ENCODE measurements around the gene TMPRSS13.
"Not testable (repeated sequence)": the region's sequence is repeated elsewhere in the genome, so short reads cannot be mapped to it uniquely, and the experiment has no call there.

The TMPRSS13 gene

DNA sequence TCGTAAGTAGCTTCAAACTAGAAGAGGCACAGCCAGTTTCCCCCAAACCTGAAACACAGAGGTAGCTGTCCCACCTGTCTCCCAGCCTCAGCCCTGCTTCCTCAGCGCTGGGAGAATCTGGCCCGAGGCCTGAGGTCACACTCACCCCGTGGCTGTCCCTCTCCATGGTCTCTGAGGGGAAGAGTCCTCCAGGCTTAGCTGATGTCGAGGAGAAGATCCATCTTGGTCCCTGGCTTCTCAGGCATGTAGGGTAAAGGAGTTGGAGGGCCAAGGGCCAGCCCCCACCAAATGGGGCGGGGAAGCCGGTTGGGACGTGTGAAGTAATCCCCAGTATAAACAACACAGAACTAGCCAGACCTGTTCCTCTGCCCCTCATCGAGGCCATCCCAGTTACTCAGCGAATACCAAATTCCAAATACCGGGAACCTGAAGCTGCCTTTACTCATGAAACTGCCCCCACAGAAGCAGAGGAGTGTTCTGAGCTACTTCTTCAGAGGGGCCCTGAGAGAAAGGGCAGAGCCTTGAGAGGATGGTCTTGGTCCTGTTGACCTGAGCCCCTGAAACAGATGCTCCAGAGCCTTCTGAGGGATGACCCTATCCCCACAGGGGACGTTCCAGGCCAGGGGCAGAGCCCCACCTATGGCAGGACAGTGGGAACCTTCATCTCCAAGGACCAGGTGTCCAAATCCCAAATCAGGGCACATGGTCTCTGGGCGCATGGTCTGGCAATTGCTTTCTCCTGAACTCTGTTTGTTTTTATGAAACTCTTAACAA is at the start of gene TMPRSS13:
TMPRSS13 (minus strand) TSS at position 261 of the 774 bp plus-strand sequence; CDS start at position 166, 95 bp downstream.
- no peak for ATAC-seq
- TF ChIP-seq BACH2 (CRISPR knock-in tag; IDR thresholded peaks at IDR 0.05; ENCODE audit: borderline replicate concordance) (no peak), ZFP3 (CRISPR knock-in tag; IDR thresholded peaks at IDR 0.05) (no peak)

DNA sequence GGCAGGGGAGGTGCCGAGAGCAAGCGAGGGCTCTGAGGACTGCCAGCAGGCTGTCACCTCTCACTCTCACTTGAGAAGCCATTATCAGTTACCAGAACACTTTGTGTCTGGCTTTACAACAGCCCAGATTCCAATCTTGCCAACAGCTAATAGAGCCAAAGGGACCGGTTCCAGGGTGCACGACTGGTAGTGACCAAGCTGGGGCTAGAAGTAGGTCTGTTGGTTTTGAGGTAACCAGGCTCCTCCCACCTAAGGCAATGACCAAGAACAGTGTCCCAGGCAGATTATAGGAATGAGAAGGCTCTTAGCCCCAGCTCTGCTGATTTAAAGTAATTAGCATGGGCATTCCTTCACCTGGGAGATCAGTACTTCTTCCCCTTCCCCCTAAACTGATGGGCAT is 49.8 kb upstream of the TMPRSS13 start:
- TF ChIP-seq PATZ1 (CRISPR knock-in tag; IDR thresholded peaks at IDR 0.05; ENCODE audit: borderline replicate concordance) (no peak), ESRRG (CRISPR knock-in tag; IDR thresholded peaks at IDR 0.05) (no peak), ZNF8 (CRISPR knock-in tag; IDR thresholded peaks at IDR 0.05) (no peak)
- no peak for ATAC-seq

DNA sequence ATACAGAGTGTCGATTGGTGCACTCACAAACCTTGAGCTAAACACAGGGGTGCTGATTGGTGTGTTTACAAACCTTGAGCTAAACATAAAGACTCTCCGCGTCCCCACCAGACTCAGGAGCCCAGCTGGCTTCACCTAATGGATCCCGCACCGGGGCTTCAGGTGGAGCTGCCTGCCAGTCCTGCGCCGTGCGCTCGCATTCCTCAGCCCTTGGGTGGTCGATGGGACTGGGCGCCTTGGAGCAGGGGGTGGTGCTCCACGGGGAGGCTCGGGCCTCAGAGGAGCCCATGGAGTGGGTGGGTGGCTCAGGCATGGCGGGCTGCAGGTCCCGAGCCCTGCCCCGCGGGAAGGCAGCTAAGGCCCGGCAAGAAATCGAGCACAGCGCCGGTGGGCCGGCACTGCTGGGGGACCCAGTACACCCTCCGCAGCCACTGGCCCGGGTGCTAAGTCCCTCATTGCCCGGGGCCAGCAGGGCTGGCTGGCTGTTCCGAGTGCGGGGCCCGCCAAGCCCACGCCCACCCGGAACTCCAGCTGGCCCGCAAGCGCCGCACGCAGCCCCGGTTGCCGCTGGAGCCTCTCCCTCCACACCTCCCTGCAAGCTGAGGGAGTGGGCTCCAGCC is 49.2 kb upstream of the TMPRSS13 start:
- ATAC-seq: not testable (repeated sequence)

GRCh38 chr11:117977612-117978264 is 48.5 kb upstream of the TMPRSS13 start:
- not testable (repeated sequence) for ATAC-seq

- TF ChIP-seq BACH2 (CRISPR knock-in tag; IDR thresholded peaks at IDR 0.05; ENCODE audit: borderline replicate concordance): no peak
- no peak for TF ChIP-seq ZC3H10 (CRISPR knock-in tag; IDR thresholded peaks at IDR 0.05)
- TF ChIP-seq SNAI2 (CRISPR knock-in tag; IDR thresholded peaks at IDR 0.05): no peak
- no peak for TF ChIP-seq PATZ1 (CRISPR knock-in tag; IDR thresholded peaks at IDR 0.05; ENCODE audit: borderline replicate concordance)
- no peak for TF ChIP-seq GLIS3 (CRISPR knock-in tag; IDR thresholded peaks at IDR 0.05)
- TF ChIP-seq, protein P1, sequence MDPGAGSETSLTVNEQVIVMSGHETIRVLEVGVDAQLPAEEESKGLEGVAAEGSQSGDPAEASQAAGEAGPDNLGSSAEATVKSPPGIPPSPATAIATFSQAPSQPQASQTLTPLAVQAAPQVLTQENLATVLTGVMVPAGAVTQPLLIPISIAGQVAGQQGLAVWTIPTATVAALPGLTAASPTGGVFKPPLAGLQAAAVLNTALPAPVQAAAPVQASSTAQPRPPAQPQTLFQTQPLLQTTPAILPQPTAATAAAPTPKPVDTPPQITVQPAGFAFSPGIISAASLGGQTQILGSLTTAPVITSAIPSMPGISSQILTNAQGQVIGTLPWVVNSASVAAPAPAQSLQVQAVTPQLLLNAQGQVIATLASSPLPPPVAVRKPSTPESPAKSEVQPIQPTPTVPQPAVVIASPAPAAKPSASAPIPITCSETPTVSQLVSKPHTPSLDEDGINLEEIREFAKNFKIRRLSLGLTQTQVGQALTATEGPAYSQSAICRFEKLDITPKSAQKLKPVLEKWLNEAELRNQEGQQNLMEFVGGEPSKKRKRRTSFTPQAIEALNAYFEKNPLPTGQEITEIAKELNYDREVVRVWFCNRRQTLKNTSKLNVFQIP (CRISPR knock-in tag; IDR thresholded peaks at IDR 0.05; ENCODE audit: borderline replicate concordance, low read depth): no peak
- TF ChIP-seq TOX (CRISPR knock-in tag; IDR thresholded peaks at IDR 0.05; ENCODE audit: borderline replicate concordance): no peak
- TF ChIP-seq PPARA (CRISPR knock-in tag; IDR thresholded peaks at IDR 0.05; ENCODE audit: borderline replicate concordance): no peak
- TF ChIP-seq OSR1 (CRISPR knock-in tag; IDR thresholded peaks at IDR 0.05): no peak
- no peak for TF ChIP-seq ARNTL (CRISPR knock-in tag; IDR thresholded peaks at IDR 0.05; ENCODE audit: borderline replicate concordance, low read depth)
- no peak for TF ChIP-seq ZFP30 (CRISPR knock-in tag; IDR thresholded peaks at IDR 0.05)
- no peak for TF ChIP-seq ZNF8 (CRISPR knock-in tag; IDR thresholded peaks at IDR 0.05)
- no peak for TF ChIP-seq TCF4 (CRISPR knock-in tag; IDR thresholded peaks at IDR 0.05; ENCODE audit: borderline replicate concordance)
- no peak for TF ChIP-seq CSRNP3 (CRISPR knock-in tag; IDR thresholded peaks at IDR 0.05)
- no peak for TF ChIP-seq ESRRG (CRISPR knock-in tag; IDR thresholded peaks at IDR 0.05)
- TF ChIP-seq ZFP3 (CRISPR knock-in tag; IDR thresholded peaks at IDR 0.05): no peak
- ATAC-seq: no peak
Observed at GRCh38 chr11:117977029-117977428, 47.8 kb upstream of the TMPRSS13 start.

Data from SK-N-SH treated with all-trans-retinoic acid at 6 μM for 48 hours (cell line).